Measurements from ENCODE around the gene NLRP3. TPM values are rescaled to one million over a fixed set of nuclear protein-coding genes. Genes with fewer than 3 reads are reported as not detected.

The NLRP3 gene
- total RNA-seq, 1 experiment from 2014 or later = not detected

DNA sequence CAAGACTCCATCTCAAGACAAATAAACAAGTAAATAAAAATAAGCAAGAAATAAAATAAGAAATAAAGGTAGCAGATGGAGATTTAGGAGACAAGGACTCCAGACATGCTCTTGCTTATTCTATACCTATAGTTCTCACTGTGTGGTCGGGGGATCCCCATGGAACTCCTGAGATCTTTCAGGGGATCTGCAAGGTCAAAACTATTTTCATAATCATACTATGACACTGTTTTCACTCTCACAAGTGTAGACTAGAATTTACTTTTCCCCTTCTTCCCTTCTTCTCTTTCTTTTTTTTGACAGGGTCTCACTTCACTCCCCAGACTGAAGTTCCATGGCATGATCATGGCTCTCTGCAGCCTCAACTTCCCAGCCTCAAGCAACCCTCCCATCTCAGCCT lies 29.8 kb upstream of the NLRP3 start:
- peaks cover 0 to 23% (median 15%) of the 10 kb centered on the region in 3 experiments; a peak in 5 of 7 replicates for H3K36me3 Mint-ChIP-seq (ENCODE audit: insufficient read depth in 1 of 3, low read depth in 3 of 3)
- no peak overlapping the region for H3K27ac Mint-ChIP-seq
- Histone ChIP-seq H3K27ac (ENCODE audit: insufficient read length, low read depth, low read length) (no peak overlapping the region), H2AK5ac (ENCODE audit: insufficient read length, low read length) (no peak overlapping the region), H3K4me1 (ENCODE audit: insufficient read depth, low read length) (peaks cover 3% of the 10 kb centered on the region), H3K79me1 (ENCODE audit: insufficient read depth, low read depth, low read length, poor library complexity, severe bottlenecking) (no peaks in the 10 kb centered on the region), H2BK12ac (ENCODE audit: insufficient read length, low read depth, low read length) (no peak overlapping the region), H2BK20ac (ENCODE audit: low read depth, low read length, poor library complexity, severe bottlenecking) (no peak overlapping the region), H4K5ac (ENCODE audit: insufficient read length, low read depth, low read length) (no peak overlapping the region), H2BK15ac (ENCODE audit: low read depth, low read length) (no peak overlapping the region), H2AFZ (ENCODE audit: low read length) (no peak overlapping the region), H3K23me2 (ENCODE audit: insufficient read length, low read depth, low read length, poor library complexity, severe bottlenecking) (no peaks in the 10 kb centered on the region), H3K18ac (ENCODE audit: insufficient read length, low read depth, low read length) (no peak overlapping the region), H2BK120ac (ENCODE audit: low read depth, low read length, poor library complexity, severe bottlenecking) (no peak overlapping the region), H2BK5ac (ENCODE audit: insufficient read length, low read length) (no peak overlapping the region), H3K4me2 (ENCODE audit: insufficient read depth, insufficient read length, low read length) (no peak overlapping the region), H3T11ph (ENCODE audit: low read length) (no peak overlapping the region), H3K79me2 (ENCODE audit: insufficient read depth, low read length) (no peaks in the 10 kb centered on the region), H4K91ac (ENCODE audit: insufficient read length, low read depth, low read length) (no peak overlapping the region), H3K4ac (ENCODE audit: low read depth, low read length) (no peak overlapping the region), H3K9me3 (ENCODE audit: control insufficient read depth, low read depth, low read length) (peaks cover 12% of the 10 kb centered on the region), H4K8ac (replicated peaks; ENCODE audit: insufficient read length, low read depth, low read length) (no peak overlapping the region), H3K56ac (ENCODE audit: insufficient read length, low read depth, low read length) (no peak overlapping the region), H3K9ac (ENCODE audit: extremely low read depth, insufficient read length, low read length) (no peak overlapping the region), H3K14ac (ENCODE audit: insufficient read depth, low read length) (no peak overlapping the region), H4K20me1 (ENCODE audit: control insufficient read depth, insufficient read depth, insufficient read length) (no peaks in the 10 kb centered on the region), H3K27me3 (ENCODE audit: insufficient read depth, low read length) (no peaks in the 10 kb centered on the region), H3K23ac (ENCODE audit: insufficient read length, low read depth, low read length) (no peak overlapping the region)
- peaks cover 27 to 39% of the 10 kb centered on the region in 2 experiments for H3K4me1 Mint-ChIP-seq
- TF ChIP-seq, protein P1, sequence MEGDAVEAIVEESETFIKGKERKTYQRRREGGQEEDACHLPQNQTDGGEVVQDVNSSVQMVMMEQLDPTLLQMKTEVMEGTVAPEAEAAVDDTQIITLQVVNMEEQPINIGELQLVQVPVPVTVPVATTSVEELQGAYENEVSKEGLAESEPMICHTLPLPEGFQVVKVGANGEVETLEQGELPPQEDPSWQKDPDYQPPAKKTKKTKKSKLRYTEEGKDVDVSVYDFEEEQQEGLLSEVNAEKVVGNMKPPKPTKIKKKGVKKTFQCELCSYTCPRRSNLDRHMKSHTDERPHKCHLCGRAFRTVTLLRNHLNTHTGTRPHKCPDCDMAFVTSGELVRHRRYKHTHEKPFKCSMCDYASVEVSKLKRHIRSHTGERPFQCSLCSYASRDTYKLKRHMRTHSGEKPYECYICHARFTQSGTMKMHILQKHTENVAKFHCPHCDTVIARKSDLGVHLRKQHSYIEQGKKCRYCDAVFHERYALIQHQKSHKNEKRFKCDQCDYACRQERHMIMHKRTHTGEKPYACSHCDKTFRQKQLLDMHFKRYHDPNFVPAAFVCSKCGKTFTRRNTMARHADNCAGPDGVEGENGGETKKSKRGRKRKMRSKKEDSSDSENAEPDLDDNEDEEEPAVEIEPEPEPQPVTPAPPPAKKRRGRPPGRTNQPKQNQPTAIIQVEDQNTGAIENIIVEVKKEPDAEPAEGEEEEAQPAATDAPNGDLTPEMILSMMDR (conservative IDR thresholded peaks at IDR 0.05) = no peak
- WGBS (ENCODE audit: extremely low coverage, insufficient read length, low lambda C conversion rate) = no CpG with 5 or more reads among the region's 1 CpG
- DNase-seq = no peak
- H3K27me3 Mint-ChIP-seq (ENCODE audit: low read depth) = peaks cover 21% of the 10 kb centered on the region
- peaks cover 17 to 22% of the 10 kb centered on the region in 2 experiments for H3K9me3 Mint-ChIP-seq
- peak overlapping the region in 1 of 2 experiments; percentile 30; a peak in 2 of 5 replicates for H3K4me3 Mint-ChIP-seq

Measured in H9 (cell line).